GM18519 (cell line): ENCODE data around the gene KLHDC4.
"Not testable (repeated sequence)": the region's sequence is repeated elsewhere in the genome, so short reads cannot be mapped to it uniquely, and the experiment has no call there.

Experiments
- ATAC-seq: cut with Tn5 transposase; IDR thresholded peaks from one replicate; pipeline ENCODE4 v1.9.1; 2021; ENCODE audit warnings: mild to moderate bottlenecking, moderate library complexity; ENCODE audit not compliant: unreplicated experiment, low FRiP score

KLHDC4 gene

DNA sequence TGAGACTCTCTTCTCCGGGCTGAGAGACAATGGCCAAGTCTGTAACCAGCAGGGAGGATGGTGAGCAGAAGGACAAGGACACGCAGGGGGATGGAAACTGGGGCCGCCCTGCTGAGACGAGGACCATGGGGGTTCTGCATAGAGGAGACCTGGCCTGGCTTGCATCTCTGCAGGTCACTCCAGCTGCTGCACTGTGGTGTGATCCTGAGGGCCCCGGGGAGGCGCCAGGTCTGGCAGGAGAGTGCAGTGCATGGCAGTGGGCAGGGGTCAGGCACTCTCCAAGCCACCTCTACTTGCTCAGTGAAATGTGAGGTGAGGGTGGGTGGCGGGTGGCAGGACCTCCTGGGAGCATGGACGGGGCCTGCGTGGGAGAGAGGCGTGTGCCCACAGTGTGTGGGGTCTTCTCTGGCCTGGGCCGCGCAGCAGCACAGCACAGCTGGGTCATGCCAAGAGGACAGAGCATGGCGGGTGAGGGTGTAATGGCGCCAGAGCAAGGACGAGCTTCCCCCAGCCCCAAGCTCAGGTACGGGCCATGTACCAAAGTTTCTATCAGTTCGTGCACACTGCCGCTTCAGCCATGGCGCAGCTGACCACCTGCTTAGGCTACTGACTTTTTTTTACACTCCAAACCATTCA is 43.1 kb downstream of the KLHDC4 start:
- ATAC-seq, result no peak

DNA sequence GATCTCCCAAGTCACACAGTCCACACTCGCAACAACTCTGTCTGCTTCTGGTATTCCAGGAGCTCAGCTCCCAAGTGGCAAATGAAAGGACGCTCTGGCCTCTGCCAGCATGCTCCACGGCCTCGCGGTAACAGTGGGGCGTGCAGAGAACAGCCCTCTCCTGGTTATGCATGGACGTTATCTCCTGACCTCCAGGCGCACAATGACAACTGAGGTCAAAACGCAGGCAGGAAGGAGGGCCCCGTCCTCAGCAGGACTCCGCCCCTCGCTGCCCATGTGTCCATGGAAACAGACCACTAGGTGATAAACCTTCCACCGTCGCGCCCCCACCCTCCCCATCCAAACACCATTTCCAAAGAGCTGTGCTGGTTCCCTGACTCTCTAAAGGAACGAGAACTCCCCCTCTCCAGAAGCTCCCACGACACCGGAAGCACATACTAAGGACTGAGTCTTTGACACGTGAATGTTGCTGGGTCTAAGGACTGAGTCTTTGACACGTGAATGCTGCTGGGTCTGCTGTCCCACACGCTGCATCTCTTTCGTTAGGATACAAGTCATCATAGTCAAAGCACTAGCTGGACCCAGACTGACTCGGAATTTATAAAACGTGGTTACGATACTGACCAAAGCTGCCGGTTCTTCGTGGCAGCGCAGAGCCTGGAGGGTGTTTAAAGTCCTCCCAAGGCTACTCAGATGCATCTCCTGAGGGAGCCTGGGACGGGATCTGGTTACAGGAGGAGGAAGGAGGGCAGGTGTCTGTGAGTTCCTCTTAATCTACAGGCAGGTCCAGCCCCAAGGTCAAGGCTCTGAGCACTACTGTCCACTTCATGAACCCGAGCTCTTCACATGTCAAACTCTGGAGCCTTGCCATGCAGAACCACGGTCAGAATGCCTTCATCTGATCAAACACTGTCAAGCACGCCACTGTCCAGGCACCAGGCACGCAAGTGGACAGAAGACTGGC is 43.9 kb downstream of the KLHDC4 start:
- no peak for ATAC-seq

DNA sequence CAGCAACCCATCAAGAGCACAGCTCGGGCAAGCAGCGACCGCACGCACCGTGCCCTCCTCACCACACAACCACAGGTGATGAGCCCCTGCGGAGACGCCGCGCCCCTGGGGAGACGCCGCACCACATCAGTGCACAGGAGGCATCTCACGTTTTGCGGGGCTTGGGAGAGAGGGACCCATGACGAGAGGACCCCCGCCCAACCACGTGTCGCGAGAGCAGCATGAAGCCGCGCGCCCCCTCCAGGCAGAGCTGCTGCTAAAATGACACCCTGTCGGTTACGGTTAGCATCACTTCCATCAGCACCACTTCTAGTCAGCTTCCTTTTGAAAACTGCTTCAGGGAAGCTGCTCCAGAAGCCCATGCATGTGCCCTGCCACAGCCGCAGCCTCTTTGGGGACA is 45.3 kb downstream of the KLHDC4 start:
- no peak for ATAC-seq

DNA sequence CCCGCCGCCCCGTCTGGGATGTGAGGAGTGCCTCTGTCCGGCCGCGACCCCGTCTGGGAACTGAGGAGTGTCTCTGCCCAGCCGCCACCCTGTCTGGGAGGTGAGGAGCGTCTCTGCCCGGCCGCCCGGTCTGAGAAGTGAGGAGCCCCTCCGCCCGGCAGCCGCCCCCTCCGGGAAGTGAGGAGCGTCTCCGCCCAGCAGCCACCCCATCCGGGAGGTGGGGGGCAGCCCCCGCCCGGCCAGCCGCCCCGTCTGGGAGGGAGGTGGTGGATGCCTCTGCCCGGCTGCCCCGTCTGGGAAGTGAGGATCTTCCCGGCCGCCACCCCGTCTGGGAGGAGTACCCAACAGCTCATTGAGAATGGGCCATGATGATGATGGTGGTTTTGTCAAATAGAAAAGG is 47.0 kb downstream of the KLHDC4 start:
- not testable (repeated sequence) for ATAC-seq

DNA sequence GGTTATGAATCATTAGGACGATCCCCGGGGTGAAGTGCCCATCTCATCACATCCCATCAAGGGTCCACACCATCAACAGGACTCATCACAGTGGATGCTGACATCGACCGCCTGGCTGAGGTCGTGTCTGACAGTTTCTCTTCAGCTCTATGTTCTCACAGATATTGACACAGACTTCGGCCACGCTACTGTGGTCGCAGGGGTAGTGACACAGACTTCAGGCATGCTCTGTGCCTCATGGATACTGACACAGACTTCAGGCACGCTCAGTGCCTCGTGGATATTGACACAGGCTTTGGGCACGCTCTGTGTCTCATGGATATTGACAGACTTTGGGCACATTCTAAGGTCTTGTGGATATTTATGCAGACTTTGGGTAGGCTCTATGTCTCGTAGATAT is 50.1 kb downstream of the KLHDC4 start:
- no peak for ATAC-seq

DNA sequence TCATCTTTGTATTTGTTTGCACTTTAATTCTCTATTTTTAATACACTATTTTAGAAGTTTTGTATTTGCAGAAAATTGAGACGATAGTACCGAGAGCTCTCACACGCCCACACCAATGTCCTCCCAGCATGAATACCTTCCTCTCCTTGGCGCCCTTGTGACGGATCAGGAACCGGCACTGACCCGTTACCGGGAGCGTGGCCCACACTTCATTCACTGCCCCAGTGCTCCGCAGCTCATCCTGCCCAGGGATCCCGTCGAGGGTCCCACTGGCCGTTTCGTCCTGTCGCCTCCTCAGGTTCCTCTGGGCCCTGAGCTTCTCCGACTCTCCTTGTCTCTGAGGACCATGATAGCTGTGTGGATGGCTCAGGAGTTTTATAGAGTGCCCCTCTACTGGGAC is 50.6 kb downstream of the KLHDC4 start:
- ATAC-seq, result no peak

DNA sequence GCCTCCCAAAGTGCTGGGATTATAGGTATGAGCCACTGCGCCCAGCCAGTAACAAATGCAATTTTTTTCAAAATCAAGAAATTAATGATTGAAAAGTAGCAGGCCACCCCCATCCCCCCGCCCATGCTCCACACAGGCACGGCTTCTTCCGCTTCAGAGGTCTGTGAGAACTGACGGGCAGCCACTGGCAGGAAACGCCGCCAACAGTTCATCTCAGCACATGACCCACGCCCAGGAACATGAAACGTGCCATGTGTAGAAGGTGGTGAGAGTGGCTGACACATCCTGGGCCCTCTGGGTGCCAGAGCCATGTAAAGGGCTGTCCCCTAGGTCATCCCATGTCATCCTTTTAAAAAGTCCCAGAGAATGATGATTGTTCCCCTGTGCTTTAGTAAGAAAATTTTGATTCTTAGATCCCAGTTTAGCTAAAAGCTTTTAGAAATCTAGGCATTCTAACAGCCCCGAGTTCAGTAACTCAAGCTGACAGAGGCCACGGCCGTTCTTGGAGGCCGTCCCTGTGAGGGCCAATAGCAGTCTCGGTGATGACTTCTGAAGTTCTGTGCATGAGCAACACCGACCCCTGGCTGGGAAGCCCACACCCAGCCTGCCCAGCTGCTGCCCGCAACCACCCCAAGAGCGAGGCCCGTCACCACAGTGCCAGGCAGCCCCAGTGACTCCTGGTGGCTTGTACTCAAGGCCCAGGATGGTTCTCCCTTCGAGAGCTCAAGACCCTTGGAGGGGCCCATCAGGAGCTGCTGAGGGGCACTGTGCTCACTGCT is 52.1 kb downstream of the KLHDC4 start:
- no peak for ATAC-seq

DNA sequence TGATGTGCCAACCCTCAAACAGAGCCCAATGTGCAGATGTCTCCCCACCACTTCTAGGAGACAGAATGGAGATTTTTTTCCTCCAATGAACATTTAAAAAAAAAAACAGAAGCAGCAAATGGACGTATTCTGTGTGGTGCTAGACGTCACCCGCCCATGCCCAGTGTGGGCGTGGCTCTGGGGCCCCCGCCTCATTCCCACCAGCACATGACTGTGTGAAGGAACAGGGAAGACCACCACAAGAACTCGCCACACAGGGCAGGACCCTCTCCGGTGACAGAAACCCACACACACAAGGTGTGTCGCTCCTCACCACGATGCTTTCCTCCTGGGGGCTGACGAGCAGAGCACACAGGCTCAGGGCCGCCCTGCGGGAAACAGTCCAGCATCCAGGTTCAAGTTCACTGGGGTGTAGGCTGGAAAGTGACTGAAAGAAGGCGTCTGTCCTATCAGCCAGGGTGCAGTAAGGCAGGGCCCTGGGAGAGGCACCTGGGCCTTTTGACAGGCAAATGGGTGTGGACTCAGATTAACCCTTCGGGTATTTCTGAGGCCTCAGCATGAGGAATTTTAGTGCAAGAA is 53.5 kb downstream of the KLHDC4 start:
- no peak for ATAC-seq

DNA sequence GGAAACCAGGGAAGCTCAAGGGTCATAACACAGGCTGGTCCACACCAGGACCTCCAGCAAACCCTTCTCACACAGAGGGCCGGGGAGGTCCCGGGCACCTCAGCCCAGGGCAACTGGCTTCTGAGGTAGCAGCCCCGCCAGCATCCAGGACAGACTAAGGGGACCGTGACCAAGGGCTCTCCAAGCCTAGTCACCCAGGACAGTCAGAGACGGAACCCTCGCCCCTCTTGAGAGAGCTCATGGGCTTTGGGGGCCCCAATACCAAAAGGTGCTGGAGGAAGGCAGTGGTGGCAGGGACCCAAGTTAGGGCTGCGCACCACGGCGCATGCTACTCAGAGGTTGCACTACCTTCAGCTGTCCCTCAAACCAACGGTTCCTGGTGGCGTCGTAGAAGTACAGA is 54.9 kb downstream of the KLHDC4 start:
- no peak for ATAC-seq

DNA sequence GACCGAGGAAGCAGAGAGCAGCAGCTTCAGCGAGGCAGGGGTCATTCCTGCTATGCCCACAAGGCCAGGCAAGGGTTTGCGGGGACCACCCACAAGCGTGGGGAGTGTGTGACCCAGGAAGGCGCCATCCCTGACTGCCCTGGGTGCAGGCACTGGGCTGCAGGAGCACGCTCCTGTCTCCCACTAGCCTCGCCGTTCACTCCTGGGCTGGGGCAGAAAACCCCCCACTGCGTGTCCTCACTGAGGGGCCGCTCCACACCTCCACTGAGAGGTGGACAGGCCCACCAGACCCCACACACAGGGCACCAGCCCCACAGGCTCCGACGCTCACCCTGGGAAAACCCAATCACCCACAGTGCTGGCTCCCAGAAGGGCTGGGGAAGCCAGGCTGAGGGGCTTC is 56.1 kb downstream of the KLHDC4 start:
- ATAC-seq, result no peak

DNA sequence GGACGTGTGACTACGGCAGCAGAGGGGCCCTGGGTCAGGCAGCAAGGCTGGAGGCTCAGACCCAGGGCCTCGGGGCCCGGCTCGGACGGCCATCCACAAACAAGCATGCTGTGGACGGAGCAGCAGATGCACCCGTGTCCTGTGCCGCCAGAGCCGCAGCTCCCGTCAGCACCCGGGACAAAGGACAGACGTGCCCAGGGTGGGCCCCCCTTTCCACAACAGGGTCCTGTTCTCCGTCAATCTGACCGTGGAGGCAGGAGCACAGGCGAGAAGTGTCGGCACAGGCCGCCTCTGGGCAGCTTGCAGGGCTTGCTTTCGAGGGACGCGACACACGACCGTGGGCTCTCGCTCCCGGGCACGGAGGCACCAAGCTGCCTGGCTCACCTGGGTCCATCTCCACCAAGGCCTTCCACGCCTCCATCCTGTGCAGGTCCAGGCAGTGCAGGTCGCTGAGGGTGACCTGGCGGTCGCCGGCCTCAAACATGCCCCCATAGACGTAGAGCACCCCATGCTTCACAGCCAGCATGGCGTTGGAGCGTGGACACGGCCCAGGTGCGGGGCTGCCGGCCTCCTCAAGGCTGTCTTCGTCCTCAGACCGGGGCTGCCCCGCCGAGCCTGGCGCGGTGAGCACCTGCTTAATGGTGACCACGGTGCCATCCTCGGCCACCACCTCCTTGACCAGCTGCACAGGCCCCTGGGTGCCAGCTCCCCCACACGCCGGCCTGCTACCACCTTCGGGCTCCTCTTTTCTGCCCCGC is 56.7 kb downstream of the KLHDC4 start:
- ATAC-seq, result no peak

DNA sequence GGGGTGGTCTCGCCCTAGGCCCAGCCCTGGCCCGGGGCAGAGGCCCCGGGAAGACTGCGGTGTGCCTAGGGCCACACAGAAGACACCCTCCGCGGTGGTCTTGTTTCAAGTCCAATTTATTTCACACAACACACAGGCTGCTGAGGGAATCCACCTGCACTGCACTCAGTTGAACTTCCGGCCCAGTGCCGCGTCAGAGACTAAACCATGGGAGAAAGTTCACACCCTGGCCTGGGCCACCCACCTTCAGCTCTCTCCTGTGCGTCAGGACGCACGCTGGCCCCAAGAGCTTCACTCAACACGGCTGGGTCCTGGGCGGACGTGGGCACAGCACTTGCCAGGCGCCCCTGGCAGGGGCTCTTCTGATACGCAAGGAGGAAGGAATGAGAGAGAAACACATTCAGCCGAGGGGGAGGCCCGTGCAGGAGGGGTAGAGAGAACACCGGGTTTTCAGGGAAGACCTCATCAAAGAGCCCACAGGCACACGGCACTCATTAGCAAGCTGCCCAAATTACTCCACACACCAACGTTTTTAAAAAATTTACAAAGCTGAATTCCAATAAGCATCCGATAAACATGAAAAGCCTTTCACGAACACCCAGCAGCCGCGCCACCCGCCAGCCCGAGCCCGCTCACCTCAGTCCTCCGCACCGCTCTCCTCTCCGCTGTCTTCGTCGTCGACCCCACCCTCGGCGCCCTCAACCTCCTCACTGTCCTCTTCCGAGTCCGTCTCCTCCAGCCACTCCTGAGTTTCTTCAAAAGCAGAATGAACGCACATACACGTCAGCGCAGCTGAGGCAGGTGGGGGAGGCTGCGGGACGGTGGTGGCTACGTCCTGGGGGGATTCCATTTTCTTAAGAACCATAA is 57.8 kb downstream of the KLHDC4 start:
- ATAC-seq, result no peak

DNA sequence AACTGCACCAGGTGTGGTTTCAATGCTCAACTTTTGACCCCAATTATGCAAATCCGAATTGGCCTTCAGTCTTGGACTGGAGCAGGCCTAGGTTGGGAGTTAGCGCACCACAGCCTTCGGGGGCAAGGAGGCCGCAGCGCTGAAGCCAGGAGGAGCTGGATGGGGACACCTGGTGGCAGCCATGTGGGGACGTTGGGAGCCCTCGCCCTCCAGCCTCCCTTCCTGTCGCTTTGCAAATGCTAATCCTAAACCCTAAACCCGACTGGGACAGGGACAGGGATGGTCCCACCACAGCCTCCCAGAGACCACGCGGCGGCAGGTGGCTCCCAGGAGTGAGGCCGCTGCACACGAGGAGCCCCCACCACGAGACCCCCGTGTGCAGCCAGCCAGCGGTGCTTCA is 58.7 kb downstream of the KLHDC4 start:
- no peak for ATAC-seq

DNA sequence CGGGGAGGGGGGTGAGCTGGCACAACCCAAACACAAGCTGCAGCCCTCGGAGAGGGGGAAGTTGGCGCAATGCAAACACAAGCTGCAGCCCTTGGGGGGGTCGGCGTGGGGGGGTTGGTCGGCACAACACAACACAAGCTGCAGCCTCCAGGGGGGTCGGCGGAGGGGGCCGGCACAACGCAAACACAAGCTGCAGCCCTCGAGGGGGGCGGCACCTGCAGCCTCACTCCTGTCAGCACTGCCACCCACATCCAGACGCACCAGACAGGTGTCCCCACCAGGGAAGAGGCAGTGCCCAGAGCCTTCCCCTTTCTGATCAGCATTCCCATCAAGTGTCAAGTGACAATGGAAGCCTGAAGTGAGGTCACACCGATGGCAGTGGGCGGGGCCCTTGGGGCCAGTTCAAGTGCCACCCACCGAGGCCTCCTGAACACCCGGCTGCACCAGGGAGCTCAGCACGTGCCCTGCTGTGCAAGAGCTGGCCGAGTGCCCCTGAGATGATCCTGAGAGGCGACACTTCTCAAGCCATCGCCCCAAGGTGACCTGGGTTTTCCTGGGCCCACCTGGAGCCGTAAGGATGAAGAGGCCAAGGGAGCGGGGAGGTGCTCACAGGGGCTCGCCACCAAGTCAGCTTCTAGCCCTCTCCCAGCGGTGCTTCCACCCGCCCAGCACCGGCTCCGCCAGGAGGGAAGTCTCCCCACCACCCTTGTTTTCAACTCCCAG is 59.3 kb downstream of the KLHDC4 start:
- ATAC-seq, result no peak

DNA sequence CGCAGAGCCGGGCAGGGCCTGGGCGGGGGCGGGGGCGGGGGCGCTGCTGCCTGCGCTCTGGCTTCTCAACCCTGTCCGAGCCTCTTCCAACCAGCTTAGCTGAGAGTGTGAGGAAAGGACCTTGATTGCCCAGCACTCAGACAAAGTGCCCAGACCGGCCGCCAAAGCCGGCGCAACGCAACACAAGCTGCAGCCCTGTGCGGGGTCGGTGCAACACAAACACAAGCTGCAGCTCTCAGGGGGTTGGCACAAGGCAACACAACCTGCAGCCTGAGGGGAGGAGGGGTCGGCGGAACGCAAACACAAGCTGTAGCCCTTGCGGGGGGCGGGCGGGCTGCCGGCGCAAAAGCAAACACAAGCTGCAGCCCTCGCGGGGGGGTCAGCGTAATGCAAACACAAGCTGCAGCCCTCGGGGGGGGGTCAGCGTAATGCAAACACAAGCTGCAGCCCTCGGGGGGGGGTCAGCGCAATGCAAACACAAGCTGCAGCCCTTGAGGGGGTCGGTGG is 60.0 kb downstream of the KLHDC4 start:
- no peak for ATAC-seq

DNA sequence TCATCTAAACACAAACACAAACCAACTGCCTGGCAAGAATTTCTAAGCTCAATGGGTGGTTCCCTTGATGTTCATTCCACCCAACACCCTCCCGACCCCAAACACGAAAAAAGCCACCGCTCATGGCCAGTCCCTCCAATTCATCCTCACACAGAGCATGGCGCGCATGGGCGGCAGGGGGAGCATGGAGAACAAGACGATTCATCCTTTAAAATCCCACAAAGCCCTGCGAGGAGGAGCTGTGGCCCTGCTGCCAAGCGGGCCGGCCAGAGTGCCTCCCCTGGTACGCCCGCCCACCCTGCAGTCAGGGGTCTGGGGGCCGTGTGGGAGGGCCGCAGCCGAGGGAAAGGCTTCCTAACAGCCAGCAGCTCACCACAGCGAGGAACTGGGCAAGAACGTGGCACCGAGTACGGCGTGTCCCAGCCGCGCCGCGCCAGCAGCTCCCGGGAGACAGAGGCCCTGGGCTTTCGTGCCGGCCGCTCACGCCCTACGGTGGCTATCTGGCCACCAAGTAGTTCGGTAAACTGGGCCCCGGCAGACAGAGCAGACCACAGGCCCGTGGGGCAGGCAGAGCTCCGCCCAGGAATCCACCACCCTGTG is 60.9 kb downstream of the KLHDC4 start:
- ATAC-seq, result no peak

DNA sequence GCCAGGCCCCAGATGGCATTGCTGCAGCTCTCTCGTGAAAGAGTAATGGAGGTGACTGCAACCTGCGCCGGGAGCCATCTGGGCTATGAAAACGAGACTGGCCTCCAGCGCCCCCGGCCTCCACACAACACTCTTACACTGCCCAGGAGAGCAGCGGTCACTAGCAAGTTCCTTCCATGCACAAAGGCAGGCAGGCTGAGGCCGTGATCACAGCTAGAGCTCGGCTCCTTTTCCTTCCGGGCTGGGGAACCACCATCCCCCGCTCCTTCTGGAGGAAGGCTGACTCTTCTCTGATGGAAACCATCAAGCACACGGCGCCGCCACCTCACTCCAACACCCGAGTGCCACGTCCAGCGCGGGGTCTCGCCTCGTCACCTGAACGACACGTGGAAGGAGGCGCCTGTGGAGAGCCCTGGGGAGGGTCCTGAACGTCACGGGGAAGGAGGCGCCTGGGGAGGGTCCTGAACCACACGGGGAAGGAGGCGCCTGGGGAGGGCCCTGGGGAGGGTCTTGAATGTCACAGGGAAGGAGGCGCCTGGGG is 61.9 kb downstream of the KLHDC4 start:
- ATAC-seq, result no peak

DNA sequence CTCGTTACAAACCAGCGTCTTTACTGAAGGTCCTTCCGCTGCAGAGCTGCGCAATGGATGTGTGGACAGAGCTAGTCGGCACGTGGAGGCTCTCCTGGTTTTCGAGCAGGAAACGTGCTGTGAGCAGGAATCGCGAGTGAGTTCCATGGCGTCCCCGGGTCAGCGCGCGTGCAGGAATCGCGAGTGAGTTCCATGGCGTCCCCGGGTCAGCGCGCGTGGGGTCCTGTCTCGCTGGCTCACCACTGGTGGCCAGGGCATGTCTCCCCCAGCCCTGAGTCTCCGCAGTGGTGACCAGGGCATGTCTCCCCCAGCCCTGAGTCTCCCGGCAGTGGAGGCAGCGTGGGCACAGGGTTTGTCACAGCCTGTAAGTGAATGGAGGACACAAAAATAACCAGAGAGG is 62.7 kb downstream of the KLHDC4 start:
- ATAC-seq, result no peak
